IMR-90 (cell line): ENCODE measurements around the gene MCF2L.

Experiments
- CTCF ChIP-seq: conservative IDR thresholded peaks from 2 replicates; pipeline ENCODE4 v1.5.1; 2012; ENCODE audit warnings: mild to moderate bottlenecking, low read depth, low read length, improper control_type of control experiment
- POLR2A ChIP-seq: IDR thresholded peaks from 2 replicates; pipeline ENCODE4 v1.6.1; 2012; ENCODE audit warnings: mild to moderate bottlenecking, low read depth, low read length
- RAD21 ChIP-seq: IDR thresholded peaks from 2 replicates; pipeline ENCODE4 v1.6.1; 2012; ENCODE audit warnings: low read length, improper control_type of control experiment
- RCOR1 ChIP-seq: IDR thresholded peaks from 2 replicates; pipeline ENCODE4 v1.6.1; 2012; ENCODE audit warnings: mild to moderate bottlenecking, low read length, improper control_type of control experiment; ENCODE audit not compliant: insufficient replicate concordance
- RFX5 ChIP-seq: IDR thresholded peaks from 2 replicates; pipeline ENCODE4 v1.8.0; 2012; ENCODE audit warnings: low read depth, mild to moderate bottlenecking, low read length, moderate library complexity
- SMC3 ChIP-seq: fragments of 150-350 bp; IDR thresholded peaks from 2 replicates; pipeline ENCODE4 v1.6.1; 2016; ENCODE audit warnings: low read depth, mild to moderate bottlenecking, antibody characterized with exemption, low read length, moderate library complexity

GRCh38 chr13:113117911-113118260 lies 148.9 kb downstream of the MCF2L start:
- TF ChIP-seq CTCF (no peak), RAD21 (no peak), POLR2A (no peak), SMC3 (no peak), RCOR1 (no peak), RFX5 (no peak)
